PFSK-1 (cell line): ENCODE results near the gene KLF2.

Experiments
- TAF1 ChIP-seq: IDR thresholded peaks from 2 replicates; pipeline ENCODE4 v1.6.1; 2012; ENCODE audit warnings: low read length, control low read depth, borderline replicate concordance; ENCODE audit not compliant: insufficient read depth
- TF ChIP-seq, protein P1 (sequence below), 2 experiments: IDR thresholded peaks; 2 replicates each; pipeline versions ENCODE4 v1.6.1 to v1.8.0; 2011 to 2012; ENCODE audit warnings: low read depth in 2 of 2, low read length in 2 of 2, control low read depth in 1 of 2, inconsistent platforms in 1 of 2, mild to moderate bottlenecking in 1 of 2, moderate library complexity in 1 of 2; ENCODE audit not compliant: insufficient read depth in 1 of 2

- no peak for TF ChIP-seq TAF1
- TF ChIP-seq, protein P1, sequence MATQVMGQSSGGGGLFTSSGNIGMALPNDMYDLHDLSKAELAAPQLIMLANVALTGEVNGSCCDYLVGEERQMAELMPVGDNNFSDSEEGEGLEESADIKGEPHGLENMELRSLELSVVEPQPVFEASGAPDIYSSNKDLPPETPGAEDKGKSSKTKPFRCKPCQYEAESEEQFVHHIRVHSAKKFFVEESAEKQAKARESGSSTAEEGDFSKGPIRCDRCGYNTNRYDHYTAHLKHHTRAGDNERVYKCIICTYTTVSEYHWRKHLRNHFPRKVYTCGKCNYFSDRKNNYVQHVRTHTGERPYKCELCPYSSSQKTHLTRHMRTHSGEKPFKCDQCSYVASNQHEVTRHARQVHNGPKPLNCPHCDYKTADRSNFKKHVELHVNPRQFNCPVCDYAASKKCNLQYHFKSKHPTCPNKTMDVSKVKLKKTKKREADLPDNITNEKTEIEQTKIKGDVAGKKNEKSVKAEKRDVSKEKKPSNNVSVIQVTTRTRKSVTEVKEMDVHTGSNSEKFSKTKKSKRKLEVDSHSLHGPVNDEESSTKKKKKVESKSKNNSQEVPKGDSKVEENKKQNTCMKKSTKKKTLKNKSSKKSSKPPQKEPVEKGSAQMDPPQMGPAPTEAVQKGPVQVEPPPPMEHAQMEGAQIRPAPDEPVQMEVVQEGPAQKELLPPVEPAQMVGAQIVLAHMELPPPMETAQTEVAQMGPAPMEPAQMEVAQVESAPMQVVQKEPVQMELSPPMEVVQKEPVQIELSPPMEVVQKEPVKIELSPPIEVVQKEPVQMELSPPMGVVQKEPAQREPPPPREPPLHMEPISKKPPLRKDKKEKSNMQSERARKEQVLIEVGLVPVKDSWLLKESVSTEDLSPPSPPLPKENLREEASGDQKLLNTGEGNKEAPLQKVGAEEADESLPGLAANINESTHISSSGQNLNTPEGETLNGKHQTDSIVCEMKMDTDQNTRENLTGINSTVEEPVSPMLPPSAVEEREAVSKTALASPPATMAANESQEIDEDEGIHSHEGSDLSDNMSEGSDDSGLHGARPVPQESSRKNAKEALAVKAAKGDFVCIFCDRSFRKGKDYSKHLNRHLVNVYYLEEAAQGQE (IDR thresholded peaks at IDR 0.05; ENCODE audit: insufficient read depth in 1 of 2, low read depth in 2 of 2, low read length in 2 of 2), result no peak
Observed at GRCh38 chr19:16368385-16369305, 44.0 kb downstream of the KLF2 start.
